ENCODE results near the gene MAT2B. TPM values are rescaled to one million over a fixed set of nuclear protein-coding genes. Genes with fewer than 3 reads are reported as not detected.

The MAT2B gene
- polyA plus RNA-seq, 6 donors from 2014 or later, result 282 to 501 (median 341) TPM

- H3K27ac Mint-ChIP-seq, result peak overlapping the region in 1 of 6 donors; percentile 16
- no peak for ATAC-seq (ENCODE audit: low read depth in 2 of 2)
- no peaks in the 10 kb centered on the region for H3K4me1 Mint-ChIP-seq
- no peak overlapping the region for H3K4me3 Mint-ChIP-seq
- no peaks in the 10 kb centered on the region for H3K9me3 Mint-ChIP-seq
- H3K36me3 Mint-ChIP-seq, result no peaks in the 10 kb centered on the region
- H3K27me3 Mint-ChIP-seq, result peaks cover 16 to 34% (median 24%) of the 10 kb centered on the region in 3 donors
- no peak for DNase-seq
These were observed 38.6 kb downstream of the MAT2B start for GRCh38 chr5:163544041-163544440.

GRCh38 chr5:163544836-163545235 is 39.4 kb downstream of the MAT2B start:
- H3K36me3 Mint-ChIP-seq, result no peaks in the 10 kb centered on the region

GRCh38 chr5:163548649-163549048 is 43.2 kb downstream of the MAT2B start:
- H3K27me3 Mint-ChIP-seq, result peaks cover 30 to 46% (median 42%) of the 10 kb centered on the region in 3 donors
- no peak overlapping the region for H3K27ac Mint-ChIP-seq
- no peaks in the 10 kb centered on the region for H3K9me3 Mint-ChIP-seq
- no peak for ATAC-seq (ENCODE audit: low read depth in 2 of 2)
- DNase-seq, result no peak
- H3K4me3 Mint-ChIP-seq, result no peak overlapping the region
- no peaks in the 10 kb centered on the region for H3K4me1 Mint-ChIP-seq
- H3K36me3 Mint-ChIP-seq, result no peaks in the 10 kb centered on the region

More at GRCh38 chr5:163544836-163545235, 39.4 kb downstream of the MAT2B start:
- ATAC-seq (ENCODE audit: low read depth in 2 of 2) (no peak), DNase-seq (no peak)
- H3K4me1 Mint-ChIP-seq, result no peaks in the 10 kb centered on the region
- H3K4me3 Mint-ChIP-seq, result no peak overlapping the region
- H3K27me3 Mint-ChIP-seq, result peaks cover 16 to 28% (median 24%) of the 10 kb centered on the region in 3 donors
- no peak overlapping the region for H3K27ac Mint-ChIP-seq
- H3K9me3 Mint-ChIP-seq, result no peaks in the 10 kb centered on the region

- H3K36me3 Mint-ChIP-seq, result no peaks in the 10 kb centered on the region
- DNase-seq (no peak), ATAC-seq (ENCODE audit: low read depth in 2 of 2) (no peak)
- H3K27me3 Mint-ChIP-seq, result peaks cover 14 to 59% (median 50%) of the 10 kb centered on the region in 3 donors
- no peaks in the 10 kb centered on the region for H3K4me1 Mint-ChIP-seq
- H3K9me3 Mint-ChIP-seq, result no peaks in the 10 kb centered on the region
- H3K4me3 Mint-ChIP-seq, result no peak overlapping the region
- H3K27ac Mint-ChIP-seq, result no peak overlapping the region
These were observed 45.7 kb downstream of the MAT2B start for GRCh38 chr5:163551156-163551555.

GRCh38 chr5:163552536-163552935 is 47.1 kb downstream of the MAT2B start:
- peaks cover 17 to 55% (median 52%) of the 10 kb centered on the region in 3 donors for H3K27me3 Mint-ChIP-seq
- DNase-seq, result no peak
- no peak for ATAC-seq (ENCODE audit: low read depth in 2 of 2)
- peaks cover 2 to 5% (median 3%) of the 10 kb centered on the region in 7 donors for H3K9me3 Mint-ChIP-seq
- peak overlapping the region in 1 of 6 donors; percentile 51 for H3K27ac Mint-ChIP-seq
- H3K4me3 Mint-ChIP-seq, result no peak overlapping the region
- no peaks in the 10 kb centered on the region for H3K4me1 Mint-ChIP-seq
- no peaks in the 10 kb centered on the region for H3K36me3 Mint-ChIP-seq

- Mint-ChIP-seq H3K27me3 (peaks cover 38 to 67% (median 51%) of the 10 kb centered on the region in 3 donors), H3K4me1 (peaks cover 7 to 13% (median 11%) of the 10 kb centered on the region in 3 donors), H3K4me3 (no peak overlapping the region), H3K9me3 (peaks cover 2 to 5% (median 3%) of the 10 kb centered on the region in 7 donors), H3K36me3 (no peaks in the 10 kb centered on the region), H3K27ac (no peak overlapping the region)
- no peak for ATAC-seq (ENCODE audit: low read depth in 2 of 2)
- DNase-seq, result no peak
These were observed 55.9 kb downstream of the MAT2B start for GRCh38 chr5:163561339-163561738.

- Mint-ChIP-seq H3K4me1 (peaks cover 12 to 18% (median 17%) of the 10 kb centered on the region in 3 donors), H3K9me3 (peaks cover 0 to 2% (median 0%) of the 10 kb centered on the region in 7 donors), H3K36me3 (no peaks in the 10 kb centered on the region), H3K4me3 (peak overlapping the region in 1 of 8 donors; percentile 17), H3K27ac (no peak overlapping the region), H3K27me3 (peaks cover 42 to 68% (median 54%) of the 10 kb centered on the region in 3 donors)
- DNase-seq (no peak), ATAC-seq (ENCODE audit: low read depth in 2 of 2) (no peak)
These were observed 56.7 kb downstream of the MAT2B start for GRCh38 chr5:163562071-163562470.

- Mint-ChIP-seq H3K36me3 (no peaks in the 10 kb centered on the region), H3K9me3 (peaks cover 0 to 2% (median 0%) of the 10 kb centered on the region in 7 donors), H3K4me1 (peaks cover 12 to 21% (median 17%) of the 10 kb centered on the region in 3 donors), H3K27me3 (peaks cover 47 to 69% (median 63%) of the 10 kb centered on the region in 3 donors), H3K4me3 (no peak overlapping the region), H3K27ac (no peak overlapping the region)
- ATAC-seq (ENCODE audit: low read depth in 2 of 2) (no peak), DNase-seq (no peak)
These were observed 57.7 kb downstream of the MAT2B start for GRCh38 chr5:163563112-163563511.

GRCh38 chr5:163563880-163564279 is 58.5 kb downstream of the MAT2B start:
- peaks cover 0 to 2% (median 0%) of the 10 kb centered on the region in 7 donors for H3K9me3 Mint-ChIP-seq
- no peak overlapping the region for H3K4me3 Mint-ChIP-seq
- H3K27me3 Mint-ChIP-seq, result peaks cover 55 to 69% (median 63%) of the 10 kb centered on the region in 3 donors
- peak overlapping the region in 1 of 6 donors; percentile 65 for H3K27ac Mint-ChIP-seq
- DNase-seq, result no peak
- no peak for ATAC-seq (ENCODE audit: low read depth in 2 of 2)
- no peaks in the 10 kb centered on the region for H3K36me3 Mint-ChIP-seq
- peaks cover 12 to 21% (median 17%) of the 10 kb centered on the region in 3 donors for H3K4me1 Mint-ChIP-seq

GRCh38 chr5:163564321-163564938 is 59.0 kb downstream of the MAT2B start:
- Mint-ChIP-seq H3K36me3 (no peaks in the 10 kb centered on the region), H3K27ac (no peak overlapping the region), H3K4me3 (no peak overlapping the region), H3K9me3 (peaks cover 0 to 2% (median 0%) of the 10 kb centered on the region in 7 donors), H3K27me3 (peaks cover 60 to 72% (median 67%) of the 10 kb centered on the region in 3 donors), H3K4me1 (peaks cover 12 to 21% (median 17%) of the 10 kb centered on the region in 3 donors)
- ATAC-seq (ENCODE audit: low read depth in 2 of 2) (no peak), DNase-seq (peak; percentile 43)

GRCh38 chr5:163565492-163565891 is 60.1 kb downstream of the MAT2B start:
- ATAC-seq (ENCODE audit: low read depth in 2 of 2) (no peak), DNase-seq (no peak)
- Mint-ChIP-seq H3K27ac (peak overlapping the region in 1 of 6 donors; percentile 14), H3K27me3 (peaks cover 67 to 77% (median 73%) of the 10 kb centered on the region in 3 donors), H3K9me3 (no peaks in the 10 kb centered on the region), H3K36me3 (no peaks in the 10 kb centered on the region), H3K4me3 (peak overlapping the region in 7 of 8 donors; percentile 31 to 87 (median 68)), H3K4me1 (peaks cover 12 to 21% (median 17%) of the 10 kb centered on the region in 3 donors)

GRCh38 chr5:163565931-163566608 is 60.7 kb downstream of the MAT2B start:
- Mint-ChIP-seq H3K4me3 (peak overlapping the region; percentile 31 to 87 (median 72)), H3K27me3 (peaks cover 71 to 78% (median 75%) of the 10 kb centered on the region in 3 donors), H3K27ac (peak overlapping the region in 1 of 6 donors; percentile 14), H3K9me3 (no peaks in the 10 kb centered on the region), H3K36me3 (no peaks in the 10 kb centered on the region), H3K4me1 (peaks cover 12 to 21% (median 17%) of the 10 kb centered on the region in 3 donors)
- DNase-seq, result peak; percentile 7
- ATAC-seq (ENCODE audit: low read depth in 2 of 2), result peak; percentile 77 to 85

GRCh38 chr5:163566678-163567077 is 61.3 kb downstream of the MAT2B start:
- Mint-ChIP-seq H3K27me3 (peaks cover 73 to 75% (median 73%) of the 10 kb centered on the region in 3 donors), H3K36me3 (no peaks in the 10 kb centered on the region), H3K27ac (peak overlapping the region in 2 of 6 donors; percentile 4 to 88), H3K9me3 (no peaks in the 10 kb centered on the region), H3K4me1 (peaks cover 12 to 21% (median 17%) of the 10 kb centered on the region in 3 donors), H3K4me3 (peak overlapping the region in 3 of 8 donors; percentile 63 to 77 (median 68))
- DNase-seq, result no peak
- ATAC-seq (ENCODE audit: low read depth in 2 of 2), result no peak
